A549 (cell line): ENCODE measurements around the gene RAB33B. TPM values are rescaled to one million over a fixed set of nuclear protein-coding genes. Genes with fewer than 3 reads are reported as not detected.

Experiments used
- ATAC-seq, 2 experiments: fragments of 200-7000 bp in 1 of 2; fragments of >200 bp in 1 of 2; cut with Nextera tagmentation in 1 of 2; cut with Tn5 transposase in 1 of 2; 3 replicates each; pipeline versions ENCODE4 v1.8.0 to v1.9.1; 2018 to 2020; ENCODE audit warnings: mild to moderate bottlenecking in 1 of 2, moderate library complexity in 1 of 2
- CTCF ChIA-PET: fragments of 300-600 bp; sonication (Branson Sonifier 250); formaldehyde crosslinking; extraction: SDS; loops from one replicate; lab custom pipeline; 2021; ENCODE audit warnings: antibody characterized with exemption, inconsistent platforms; lab: Yijun Ruan, JAX
- POLR2A ChIA-PET: fragments of 350-600 bp; formaldehyde crosslinking; extraction: SDS; loops from one replicate; lab custom pipeline; 2021; ENCODE audit warnings: antibody characterized with exemption, inconsistent platforms; lab: Yijun Ruan, JAX
- DNase-seq, 2 experiments: peaks; one replicate each; pipeline versions ENCODE4 v3.0.0 to v3.0.0-alpha.2; 2011 to 2016; ENCODE audit warnings: low read depth in 1 of 2, low spot score in 1 of 2
- FAIRE-seq: peaks from 2 replicates; lab custom pipeline; 2011; peaks lifted over from hg19 to GRCh38; lab: Jason Lieb, UNC
- H3K27ac ChIP-seq, 2 experiments: fragments of >200 bp; sonication (Bioruptor Twin); formaldehyde crosslinking; 3 replicates each; pipeline ENCODE4 v1.5.1; 2016 to 2017
- H3K4me1 ChIP-seq: fragments of >200 bp; sonication (Bioruptor Twin); formaldehyde crosslinking; 3 replicates; pipeline ENCODE4 v1.6.1; 2016
- H3K4me2 ChIP-seq: fragments of >200 bp; sonication (Bioruptor Twin); formaldehyde crosslinking; 3 replicates; pipeline ENCODE4 v1.6.1; 2016
- H3K4me3 ChIP-seq: fragments of >200 bp; sonication (Bioruptor Twin); formaldehyde crosslinking; 3 replicates; pipeline ENCODE4 v1.5.1; 2016
- H3K9me3 ChIP-seq: fragments of >200 bp; sonication (Bioruptor Twin); formaldehyde crosslinking; 3 replicates; pipeline ENCODE4 v1.6.1; 2016
- CBX2 ChIP-seq: fragments of 200-600 bp; sonication (generic); IDR thresholded peaks from 2 replicates; pipeline ENCODE4 v1.6.1; 2016; ENCODE audit warnings: low read depth, mild to moderate bottlenecking, borderline replicate concordance
- FOSB ChIP-seq: fragments of 250-450 bp; sonication (Bioruptor Pico); IDR thresholded peaks from 2 replicates; pipeline ENCODE4 v1.5.0; 2020; ENCODE audit warnings: mild to moderate bottlenecking, moderate library complexity
- FOSL2 ChIP-seq, 2 experiments: fragments of 450-650 bp in 1 of 2; fragments of >200 bp in 1 of 2; sonication (Bioruptor Twin) in 1 of 2; formaldehyde crosslinking; IDR thresholded peaks; 2 replicates each; pipeline versions ENCODE4 v1.5.0 to v1.6.1; 2016 to 2020; ENCODE audit warnings: mild to moderate bottlenecking in 1 of 2, moderate library complexity in 1 of 2
- FOXS1 ChIP-seq: fragments of 250-450 bp; sonication (Bioruptor Pico); IDR thresholded peaks from 2 replicates; pipeline ENCODE4 v1.5.0; 2020; ENCODE audit warnings: mild to moderate bottlenecking, moderate library complexity
- HOXA7 ChIP-seq: fragments of 250-450 bp; sonication (Bioruptor Pico); IDR thresholded peaks from 2 replicates; pipeline ENCODE4 v1.5.0; 2020; ENCODE audit warnings: mild to moderate bottlenecking, moderate library complexity
- HOXB5 ChIP-seq: fragments of 250-450 bp; sonication (Bioruptor Pico); IDR thresholded peaks from 2 replicates; pipeline ENCODE4 v1.5.0; 2020; ENCODE audit warnings: mild to moderate bottlenecking, moderate library complexity
- PHF8 ChIP-seq: fragments of 200-600 bp; sonication (generic); IDR thresholded peaks from 2 replicates; pipeline ENCODE4 v1.6.1; 2016; ENCODE audit warnings: low read depth, mild to moderate bottlenecking, antibody characterized with exemption, moderate library complexity, borderline replicate concordance
- RFX5 ChIP-seq: fragments of 450-650 bp; IDR thresholded peaks from 2 replicates; pipeline ENCODE4 v1.7.1; 2014; ENCODE audit warnings: antibody characterized with exemption, mild to moderate bottlenecking, moderate library complexity
- TP53 ChIP-seq: fragments of 250-450 bp; sonication (Bioruptor Pico); IDR thresholded peaks from 2 replicates; pipeline ENCODE4 v1.5.0; 2021; ENCODE audit warnings: mild to moderate bottlenecking, moderate library complexity
- WGBS: methylation state at CpG from one replicate; pipeline ENCODE4 v1.1.6; 2017; ENCODE audit errors: missing lambda C conversion rate; 5-methylcytosine and 5-hydroxymethylcytosine counted together
- polyA plus RNA-seq, 4 experiments: library from polyadenylated mRNA; depleted of rRNA in 3 of 4; stranded (reverse); fragments of >200 nt; fragmentation: RNase III in 1 of 4; extraction: RNeasy Plus Mini Kit Qiagen cat#74134 plus additional on column Dnase treatment in 1 of 4; gene quantifications; 2 replicates in 3 of 4; 3 replicates in 1 of 4; pipeline ENCODE4 v1.2.3, GENCODE V29; 2011 to 2017
- small RNA-seq, 6 experiments: library from RNA; depleted of rRNA; stranded (forward); fragments of <200 nt; gene quantifications; one replicate each; pipeline ENCODE3, GENCODE V24; 2012
- TF ChIP-seq, protein P1 (sequence below): fragments of 250-450 bp; sonication (Bioruptor Pico); IDR thresholded peaks from 2 replicates; pipeline ENCODE4 v1.5.0; 2020; ENCODE audit warnings: low read depth, mild to moderate bottlenecking, moderate library complexity
- TF ChIP-seq, protein P2 (sequence below): fragments of >200 bp; sonication (Bioruptor Twin); formaldehyde crosslinking; IDR thresholded peaks from 2 replicates; pipeline ENCODE4 v1.6.1; 2016
- TF ChIP-seq, protein P3 (sequence below): fragments of >200 bp; sonication (Bioruptor Twin); formaldehyde crosslinking; IDR thresholded peaks from 3 replicates; pipeline ENCODE4 v1.5.1; 2016

RAB33B gene
- polyA plus RNA-seq, 2 of the 4 experiments (the other 2 are of a cell fraction): 2.8 to 5.9 TPM

DNA sequence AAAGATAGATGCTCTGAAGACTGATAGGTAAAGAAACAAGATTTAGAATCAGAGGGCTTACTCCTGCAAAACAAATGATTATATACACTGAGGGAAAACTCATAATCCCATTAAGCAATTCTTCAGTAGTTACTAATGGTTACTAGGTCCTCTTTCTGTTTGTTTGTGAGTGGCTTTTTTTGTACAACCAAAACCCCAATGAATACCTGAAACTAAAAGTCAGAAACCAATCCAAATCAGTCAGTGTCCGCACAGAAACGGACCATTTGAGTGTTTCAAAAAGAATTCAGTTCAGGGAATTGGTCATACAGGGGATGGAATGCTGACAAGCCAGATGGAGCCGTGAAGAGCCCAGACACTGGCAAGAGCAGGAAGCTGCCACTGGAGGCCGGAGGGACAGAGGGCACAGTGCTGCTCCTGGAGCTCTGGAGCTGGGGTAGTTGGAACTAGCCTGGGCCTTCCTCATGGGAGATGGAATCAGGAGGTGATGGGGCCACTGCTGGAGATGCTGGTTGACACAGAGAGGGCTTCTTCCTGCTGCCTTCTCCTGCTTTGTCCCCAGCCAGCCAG is 70.2 kb downstream of the RAB33B start (continued):
- TF ChIP-seq, protein P1, sequence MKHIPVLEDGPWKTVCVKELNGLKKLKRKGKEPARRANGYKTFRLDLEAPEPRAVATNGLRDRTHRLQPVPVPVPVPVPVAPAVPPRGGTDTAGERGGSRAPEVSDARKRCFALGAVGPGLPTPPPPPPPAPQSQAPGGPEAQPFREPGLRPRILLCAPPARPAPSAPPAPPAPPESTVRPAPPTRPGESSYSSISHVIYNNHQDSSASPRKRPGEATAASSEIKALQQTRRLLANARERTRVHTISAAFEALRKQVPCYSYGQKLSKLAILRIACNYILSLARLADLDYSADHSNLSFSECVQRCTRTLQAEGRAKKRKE (CRISPR knock-in tag): no peak
- TF ChIP-seq RFX5 (no peak), HOXB5 (CRISPR knock-in tag) (no peak), HOXA7 (CRISPR knock-in tag) (no peak), PHF8 (no peak), TP53 (no peak)

DNA sequence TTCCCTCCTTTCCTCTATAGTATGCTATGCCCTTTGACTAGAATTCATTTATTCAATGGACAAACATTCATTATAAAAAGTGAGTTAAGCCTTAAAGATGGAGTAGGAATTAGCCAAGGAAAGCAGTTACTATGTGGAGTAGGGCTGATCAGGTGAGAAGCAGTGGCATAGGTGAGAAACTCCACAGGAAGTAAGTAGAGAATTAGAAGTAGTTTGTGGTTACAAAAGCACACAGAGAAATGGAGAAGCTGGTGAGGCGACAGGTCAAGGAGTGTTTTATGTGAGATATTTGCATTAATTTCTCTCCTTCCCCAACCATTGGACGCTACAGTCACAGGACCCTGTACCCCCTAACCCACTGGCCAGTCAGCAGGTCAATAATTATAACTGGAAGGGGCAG is 71.5 kb downstream of the RAB33B start:
- ChIA-PET CTCF (interaction anchor here (0.6 to 1.0 kb wide), 4 partner anchors 9 to 62 kb away, joined by 3 read pairs; no protein-coding TSS in a partner anchor), POLR2A (no interaction called here)
- H3K4me3 ChIP-seq: no peak overlapping the region
- H3K27ac ChIP-seq: no peak overlapping the region
- 42% methylated on average over 2 of the region's 2 CpGs for WGBS
- ATAC-seq (no peak), DNase-seq (no peak), FAIRE-seq (no peak)
- no peaks in the 10 kb centered on the region for H3K9me3 ChIP-seq
- TF ChIP-seq CBX2: no peak
- TF ChIP-seq, protein P2, sequence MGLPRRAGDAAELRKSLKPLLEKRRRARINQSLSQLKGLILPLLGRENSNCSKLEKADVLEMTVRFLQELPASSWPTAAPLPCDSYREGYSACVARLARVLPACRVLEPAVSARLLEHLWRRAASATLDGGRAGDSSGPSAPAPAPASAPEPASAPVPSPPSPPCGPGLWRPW: no peak
- TF ChIP-seq, protein P3, sequence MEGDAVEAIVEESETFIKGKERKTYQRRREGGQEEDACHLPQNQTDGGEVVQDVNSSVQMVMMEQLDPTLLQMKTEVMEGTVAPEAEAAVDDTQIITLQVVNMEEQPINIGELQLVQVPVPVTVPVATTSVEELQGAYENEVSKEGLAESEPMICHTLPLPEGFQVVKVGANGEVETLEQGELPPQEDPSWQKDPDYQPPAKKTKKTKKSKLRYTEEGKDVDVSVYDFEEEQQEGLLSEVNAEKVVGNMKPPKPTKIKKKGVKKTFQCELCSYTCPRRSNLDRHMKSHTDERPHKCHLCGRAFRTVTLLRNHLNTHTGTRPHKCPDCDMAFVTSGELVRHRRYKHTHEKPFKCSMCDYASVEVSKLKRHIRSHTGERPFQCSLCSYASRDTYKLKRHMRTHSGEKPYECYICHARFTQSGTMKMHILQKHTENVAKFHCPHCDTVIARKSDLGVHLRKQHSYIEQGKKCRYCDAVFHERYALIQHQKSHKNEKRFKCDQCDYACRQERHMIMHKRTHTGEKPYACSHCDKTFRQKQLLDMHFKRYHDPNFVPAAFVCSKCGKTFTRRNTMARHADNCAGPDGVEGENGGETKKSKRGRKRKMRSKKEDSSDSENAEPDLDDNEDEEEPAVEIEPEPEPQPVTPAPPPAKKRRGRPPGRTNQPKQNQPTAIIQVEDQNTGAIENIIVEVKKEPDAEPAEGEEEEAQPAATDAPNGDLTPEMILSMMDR: no peak
- TF ChIP-seq RFX5: no peak
- TF ChIP-seq HOXA7 (CRISPR knock-in tag): no peak
- TF ChIP-seq FOXS1: no peak
- TF ChIP-seq FOSL2 (IDR thresholded peaks at IDR 0.05): no peak
- no peak for TF ChIP-seq FOSL2 (CRISPR knock-in tag; IDR thresholded peaks at IDR 0.05)
- no peak for TF ChIP-seq PHF8
- no peak for TF ChIP-seq FOSB (CRISPR knock-in tag)
- peaks cover under 1% of the 10 kb centered on the region; the same call in 1 of the 3 replicates for H3K4me1 ChIP-seq
- H3K4me2 ChIP-seq: no peak overlapping the region

Small RNA genes within 50 kb of the gene (small RNA-seq; reads per million reads assigned to genes)
- 0 reads per million in 6 experiments for gene RF01225

Other genes starting within 250 kb of the RAB33B start
- gene MGARP, start 173.9 kb upstream of the RAB33B start, polyA plus RNA-seq (2011; rRNA removed): 0.86 and 1.4 TPM in 2 replicates
- 1.1 to 1.4 TPM (median 1.1 TPM) in 3 replicates for gene MGARP, start 173.9 kb upstream of the RAB33B start, polyA plus RNA-seq (2017; fragmentation: RNase III; extraction: RNeasy Plus Mini Kit Qiagen cat#74134 plus additional on column Dnase treatment)
- 33.8 and 45.2 TPM in 2 replicates for gene NAA15, start 152.6 kb upstream of the RAB33B start, polyA plus RNA-seq (2011; rRNA removed)
- 29.2 to 35.6 TPM (median 31.7 TPM) in 3 replicates for gene NAA15, start 152.6 kb upstream of the RAB33B start, polyA plus RNA-seq (2017; fragmentation: RNase III; extraction: RNeasy Plus Mini Kit Qiagen cat#74134 plus additional on column Dnase treatment)
- 45.7 and 63.3 TPM in 2 replicates for gene NDUFC1, start 151.6 kb upstream of the RAB33B start, polyA plus RNA-seq (2011; rRNA removed)
- 111 to 117 TPM (median 116 TPM) in 3 replicates for gene NDUFC1, start 151.6 kb upstream of the RAB33B start, polyA plus RNA-seq (2017; fragmentation: RNase III; extraction: RNeasy Plus Mini Kit Qiagen cat#74134 plus additional on column Dnase treatment)
- gene SETD7, start 102.1 kb downstream of the RAB33B start, polyA plus RNA-seq (2011; rRNA removed): 30.6 and 41.3 TPM in 2 replicates
- gene SETD7, start 102.1 kb downstream of the RAB33B start, polyA plus RNA-seq (2017; fragmentation: RNase III; extraction: RNeasy Plus Mini Kit Qiagen cat#74134 plus additional on column Dnase treatment): 39.1 to 43.4 TPM (median 39.3 TPM) in 3 replicates
- 61.1 and 62.1 TPM in 2 replicates for gene MGST2, start 211.7 kb downstream of the RAB33B start, polyA plus RNA-seq (2011; rRNA removed)
- gene MGST2, start 211.7 kb downstream of the RAB33B start, polyA plus RNA-seq (2017; fragmentation: RNase III; extraction: RNeasy Plus Mini Kit Qiagen cat#74134 plus additional on column Dnase treatment): 44.0 to 45.7 TPM (median 45.0 TPM) in 3 replicates